A673 (cell line): ENCODE data around the gene PRRC2B. TPM values are rescaled to one million over a fixed set of nuclear protein-coding genes. Genes with fewer than 3 reads are reported as not detected.

Experiments
- BruUV-seq: library from RNA; stranded (reverse); fragments of 400-500 nt; replicated peaks from 2 replicates; lab custom pipeline; 2021; lab: Mats Ljungman, UMichigan
- CTCF ChIA-PET: fragments of 300-600 bp; sonication (Branson Sonifier 250); formaldehyde crosslinking; loops from one replicate; lab custom pipeline; 2022; ENCODE audit warnings: antibody characterized with exemption; lab: Charles Lee
- POLR2A ChIA-PET: fragments of 300-600 bp; sonication (Branson Sonifier 250); formaldehyde crosslinking; loops from one replicate; lab custom pipeline; 2022; ENCODE audit warnings: antibody characterized with exemption; ENCODE audit not compliant: low non-redundant PET; lab: Charles Lee
- DNase-seq: peaks from one replicate; pipeline ENCODE4 v3.0.0-alpha.2; 2015; ENCODE audit warnings: low spot score
- H3K27ac ChIP-seq: fragments of 200-600 bp; sonication (generic); 2 replicates; pipeline ENCODE4 v1.5.1; 2016; ENCODE audit warnings: mixed run types, low read depth, mild to moderate bottlenecking, mixed read lengths, antibody characterized with exemption, low read length; ENCODE audit not compliant: poor library complexity, severe bottlenecking
- H3K27me3 ChIP-seq: fragments of 200-600 bp; sonication (generic); replicated peaks from 2 replicates; pipeline ENCODE4 v1.6.1; 2017; ENCODE audit warnings: mixed run types, low read depth, mild to moderate bottlenecking, mixed read lengths, antibody characterized with exemption, low read length; ENCODE audit not compliant: insufficient read depth, poor library complexity
- H3K36me3 ChIP-seq: fragments of 200-600 bp; sonication (generic); 2 replicates; pipeline ENCODE4 v1.6.1; 2016; ENCODE audit warnings: mixed run types, mild to moderate bottlenecking, mixed read lengths, antibody characterized with exemption, low read length; ENCODE audit not compliant: insufficient read depth, poor library complexity, severe bottlenecking
- H3K4me1 ChIP-seq: fragments of 200-600 bp; sonication (generic); 2 replicates; pipeline ENCODE4 v1.6.1; 2017; ENCODE audit warnings: mixed run types, mild to moderate bottlenecking, mixed read lengths, antibody characterized with exemption, low read length; ENCODE audit not compliant: insufficient read depth, poor library complexity, severe bottlenecking
- H3K4me3 ChIP-seq: fragments of 200-600 bp; sonication (generic); 2 replicates; pipeline ENCODE4 v1.5.1; 2016; ENCODE audit warnings: low read depth, mixed run types, mild to moderate bottlenecking, mixed read lengths, low read length; ENCODE audit not compliant: poor library complexity, severe bottlenecking
- H3K9me3 ChIP-seq: fragments of 200-600 bp; sonication (generic); 2 replicates; pipeline ENCODE4 v1.6.1; 2016; ENCODE audit warnings: mixed run types, low read depth, mild to moderate bottlenecking, mixed read lengths, antibody characterized with exemption, low read length; ENCODE audit not compliant: poor library complexity, severe bottlenecking
- CTCF ChIP-seq: fragments of 300-800, 200-600 bp; sonication (generic); conservative IDR thresholded peaks from 2 replicates; pipeline ENCODE4 v1.5.1; 2017; ENCODE audit warnings: low read depth, mild to moderate bottlenecking, antibody characterized with exemption, low read length, moderate library complexity, mixed read lengths
- EZH2 ChIP-seq: fragments of 200-600 bp; sonication (generic); IDR thresholded peaks from 2 replicates; pipeline ENCODE4 v1.6.1; 2017; ENCODE audit warnings: borderline replicate concordance, low read depth, mild to moderate bottlenecking, mixed read lengths, antibody characterized with exemption, low read length; ENCODE audit not compliant: poor library complexity, severe bottlenecking
- intact Hi-C: fragments of 100-400 bp; cut with micrococcal nuclease; formaldehyde crosslinking; loops from one replicate; pipeline ENCODE4 v1.10.0; 2022; ENCODE audit not compliant: unreplicated experiment
- total RNA-seq: library from RNA; stranded (reverse); gene quantifications from 2 replicates; pipeline ENCODE4 v1.2.3, GENCODE V29; 2021

PRRC2B gene
- total RNA-seq, 1 experiment from 2014 or later = 317 TPM

- peaks cover 18% of the 10 kb centered on the region for H3K9me3 ChIP-seq
- TF ChIP-seq EZH2 (no peak), CTCF (no peak)
- H3K27ac ChIP-seq = no peak overlapping the region
- intact Hi-C loops = no loop called here
- H3K27me3 ChIP-seq = peaks cover 4% of the 10 kb centered on the region
- ChIA-PET CTCF (no interaction called here), POLR2A (no interaction called here)
- DNase-seq = no peak
- no peaks in the 10 kb centered on the region for H3K36me3 ChIP-seq
- H3K4me1 ChIP-seq = no peaks in the 10 kb centered on the region
- no TSS peak for BruUV-seq
- H3K4me3 ChIP-seq = no peak overlapping the region
Measured at GRCh38 chr9:131539223-131539923, 145.5 kb downstream of the PRRC2B start.

GRCh38 chr9:131543141-131543540, 149.3 kb downstream of the PRRC2B start:
- no peak for DNase-seq
- no peak overlapping the region for H3K4me3 ChIP-seq
- H3K9me3 ChIP-seq = peaks cover 21% of the 10 kb centered on the region
- peaks cover 38% of the 10 kb centered on the region for H3K27me3 ChIP-seq
- H3K27ac ChIP-seq = no peak overlapping the region
- BruUV-seq = no TSS peak
- H3K4me1 ChIP-seq = peaks cover 11% of the 10 kb centered on the region
- CTCF ChIA-PET = no interaction called here
- no peaks in the 10 kb centered on the region for H3K36me3 ChIP-seq
- TF ChIP-seq EZH2 (no peak), CTCF (no peak)
- intact Hi-C loops = no loop called here
- POLR2A ChIA-PET = no interaction called here

GRCh38 chr9:131545003-131545785, 151.3 kb downstream of the PRRC2B start, which contains the start of gene PRRT1B:
PRRT1B (plus strand) TSS chr9:131545523; CDS start chr9:131545616, 93 bp downstream.
- peak within 1 kb of the TSS; percentile 33 for H3K4me3 ChIP-seq
- intact Hi-C loops = no loop called here
- no peak for DNase-seq
- BruUV-seq = no TSS peak
- peaks cover 21% of the 10 kb centered on the region for H3K9me3 ChIP-seq
- H3K27ac ChIP-seq = no peak within 1 kb of the TSS
- peaks cover 41% of the 10 kb centered on the region for H3K27me3 ChIP-seq
- H3K4me1 ChIP-seq = peaks cover 11% of the 10 kb centered on the region
- no peaks in the 10 kb centered on the region for H3K36me3 ChIP-seq
- ChIA-PET POLR2A (no interaction called here), CTCF (no interaction called here)
- TF ChIP-seq EZH2 (no peak), CTCF (no peak)
